Astrocyte of the spinal cord (primary cell): ENCODE results near the gene VARS1.
"Not testable (repeated sequence)": the region's sequence is repeated elsewhere in the genome, so short reads cannot be mapped to it uniquely, and the experiment has no call there.

ENCODE experiments used
- DNase-seq: peaks from one replicate; pipeline ENCODE4 v3.0.0; 2011; ENCODE audit warnings: low read depth, low spot score
- H3K4me3 ChIP-seq: 2 replicates; pipeline ENCODE4 v1.5.1; 2011; ENCODE audit warnings: low read depth, mild to moderate bottlenecking, low read length, moderate library complexity
- in situ Hi-C: cut with HindIII; loops from 2 replicates; pipeline ENCODE4 v1.10.0; 2017; ENCODE audit warnings: low sequenced_read_pairs
- TF ChIP-seq, protein P1 (sequence below): IDR thresholded peaks from 2 replicates; pipeline ENCODE4 v1.5.1; 2012; ENCODE audit warnings: low read depth, mild to moderate bottlenecking, low read length, inconsistent platforms

The VARS1 gene

DNA sequence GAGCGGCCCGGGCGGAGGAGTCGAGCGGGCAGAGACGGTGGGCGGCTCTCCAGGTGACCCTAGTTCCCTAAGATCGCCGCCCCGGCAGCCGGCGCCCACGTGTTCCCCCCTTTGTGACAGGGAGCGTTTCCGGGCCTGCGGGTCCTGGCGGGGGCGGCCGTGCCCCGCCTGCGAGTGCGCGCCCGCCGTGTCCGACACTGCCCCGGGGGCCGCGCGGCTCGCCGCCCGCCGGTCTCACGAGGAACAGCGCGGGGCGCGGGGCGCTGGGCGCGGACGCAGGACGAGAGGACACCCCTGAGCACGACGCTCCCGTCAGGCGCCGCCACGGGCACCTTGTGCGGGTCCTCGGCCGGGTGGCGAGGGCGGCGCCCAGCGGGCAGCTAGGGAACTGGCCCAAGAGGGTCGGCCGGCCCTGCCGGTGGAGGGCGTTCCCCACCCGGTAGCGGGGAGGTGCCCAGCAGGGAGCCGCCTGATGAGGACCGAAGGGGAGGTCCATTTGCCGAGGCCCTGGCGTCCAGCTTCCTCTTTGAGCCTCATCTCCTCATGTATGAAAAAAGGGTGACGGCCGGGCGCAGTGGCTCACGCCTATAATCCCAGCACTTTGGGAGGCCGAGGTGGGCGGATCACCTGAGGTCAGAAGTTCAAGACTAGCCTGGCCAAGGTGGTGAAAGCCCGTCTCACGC lies at the start of gene VARS1:
TSS of gene VARS1 (minus strand) at position 137 of the 683 bp plus-strand sequence. CDS start 535 bp downstream, outside the sequence.
- H3K4me3 ChIP-seq, result peak within 1 kb of the TSS; percentile 69
- DNase-seq, result peak; percentile 87
- in situ Hi-C loops, result no loop called here
- TF ChIP-seq, protein P1, sequence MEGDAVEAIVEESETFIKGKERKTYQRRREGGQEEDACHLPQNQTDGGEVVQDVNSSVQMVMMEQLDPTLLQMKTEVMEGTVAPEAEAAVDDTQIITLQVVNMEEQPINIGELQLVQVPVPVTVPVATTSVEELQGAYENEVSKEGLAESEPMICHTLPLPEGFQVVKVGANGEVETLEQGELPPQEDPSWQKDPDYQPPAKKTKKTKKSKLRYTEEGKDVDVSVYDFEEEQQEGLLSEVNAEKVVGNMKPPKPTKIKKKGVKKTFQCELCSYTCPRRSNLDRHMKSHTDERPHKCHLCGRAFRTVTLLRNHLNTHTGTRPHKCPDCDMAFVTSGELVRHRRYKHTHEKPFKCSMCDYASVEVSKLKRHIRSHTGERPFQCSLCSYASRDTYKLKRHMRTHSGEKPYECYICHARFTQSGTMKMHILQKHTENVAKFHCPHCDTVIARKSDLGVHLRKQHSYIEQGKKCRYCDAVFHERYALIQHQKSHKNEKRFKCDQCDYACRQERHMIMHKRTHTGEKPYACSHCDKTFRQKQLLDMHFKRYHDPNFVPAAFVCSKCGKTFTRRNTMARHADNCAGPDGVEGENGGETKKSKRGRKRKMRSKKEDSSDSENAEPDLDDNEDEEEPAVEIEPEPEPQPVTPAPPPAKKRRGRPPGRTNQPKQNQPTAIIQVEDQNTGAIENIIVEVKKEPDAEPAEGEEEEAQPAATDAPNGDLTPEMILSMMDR, result peak; percentile 81

DNA sequence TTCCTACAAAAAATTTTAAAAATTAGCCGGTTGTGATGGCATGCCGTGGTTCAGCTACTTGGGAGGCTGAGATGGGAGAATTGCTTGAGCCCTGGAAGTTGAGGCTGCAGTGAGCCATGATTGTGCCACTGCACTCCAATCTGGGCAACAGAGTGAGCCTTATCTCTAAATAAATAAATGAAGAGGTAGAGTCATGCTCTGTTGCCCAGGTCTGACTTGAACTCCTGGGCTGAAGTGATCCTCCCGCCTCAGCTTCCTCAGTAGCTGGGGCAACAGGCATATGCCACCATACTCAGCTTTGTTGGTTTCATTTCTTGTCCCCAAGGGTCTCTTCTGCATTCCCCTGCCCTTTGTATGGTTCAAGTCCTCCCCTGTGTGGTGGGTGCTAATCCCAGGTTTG lies 49.0 kb upstream of the VARS1 start:
- TF ChIP-seq, protein P1, result no peak
- no peak overlapping the region for H3K4me3 ChIP-seq
- DNase-seq, result no peak
- in situ Hi-C loops, result no loop called here

- H3K4me3 ChIP-seq, result no peak overlapping the region
- TF ChIP-seq, protein P1, result no peak
- DNase-seq, result no peak
- in situ Hi-C loops, result no loop called here
Observed at GRCh38 chr6:31842053-31842452, 46.5 kb upstream of the VARS1 start.

- in situ Hi-C loops, DNase-seq, H3K4me3 ChIP-seq: not testable (repeated sequence)
Observed at GRCh38 chr6:31839779-31840126, 44.2 kb upstream of the VARS1 start.

DNA sequence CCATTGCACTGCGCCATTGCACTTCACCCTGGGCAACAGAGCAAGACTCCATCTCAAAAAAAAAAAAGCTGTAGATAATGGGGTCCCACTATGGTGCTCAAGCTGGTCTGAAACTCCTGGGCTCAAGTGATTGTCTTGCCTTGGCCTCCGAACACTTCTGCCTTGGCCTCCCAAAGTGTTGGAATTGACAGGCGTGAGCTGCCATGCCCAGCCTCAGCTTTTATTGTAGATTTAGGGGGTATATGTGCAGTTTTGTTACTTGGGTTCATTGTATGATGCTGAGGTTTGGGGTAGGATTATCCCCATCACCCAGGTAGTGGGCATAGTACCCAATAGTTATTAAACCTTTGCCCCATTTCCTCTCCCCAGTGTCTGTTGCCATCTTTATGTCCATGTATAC lies 43.4 kb upstream of the VARS1 start:
- no peak overlapping the region for H3K4me3 ChIP-seq
- TF ChIP-seq, protein P1, result no peak
- DNase-seq, result no peak
- in situ Hi-C loops, result no loop called here

DNA sequence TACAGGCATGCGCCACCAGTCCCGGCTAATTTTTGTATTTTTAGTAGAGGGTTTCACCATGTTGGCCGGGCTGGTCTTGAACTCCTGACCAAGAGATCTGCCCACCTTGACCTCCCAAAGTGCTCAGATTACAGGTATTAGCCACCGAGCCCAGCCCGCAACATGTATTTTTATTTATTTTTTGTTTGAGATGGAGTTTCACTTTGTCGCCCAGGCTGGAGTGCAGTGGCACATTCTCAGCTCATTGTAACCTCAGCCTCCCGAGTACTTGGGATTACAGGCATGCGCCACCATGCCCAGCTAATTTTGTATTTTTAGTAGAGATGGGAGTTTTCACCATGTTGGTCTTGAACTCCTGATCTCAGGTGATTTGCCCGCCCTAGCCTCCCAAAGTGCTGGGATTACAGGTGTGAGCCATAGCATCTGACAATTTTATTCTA lies 42.6 kb upstream of the VARS1 start:
- peak overlapping the region; percentile 79 for H3K4me3 ChIP-seq
- in situ Hi-C loops, DNase-seq: not testable (repeated sequence)

- TF ChIP-seq, protein P1, result no peak
- peak overlapping the region; percentile 79 for H3K4me3 ChIP-seq
- DNase-seq, result no peak
- in situ Hi-C loops, result no loop called here
Observed at GRCh38 chr6:31837369-31838113, 42.0 kb upstream of the VARS1 start.
